ENCODE data around the gene C1orf21.
A peak's percentile ranks its signal among the peaks of the same experiment; 100 is the strongest.

Gene C1orf21

DNA sequence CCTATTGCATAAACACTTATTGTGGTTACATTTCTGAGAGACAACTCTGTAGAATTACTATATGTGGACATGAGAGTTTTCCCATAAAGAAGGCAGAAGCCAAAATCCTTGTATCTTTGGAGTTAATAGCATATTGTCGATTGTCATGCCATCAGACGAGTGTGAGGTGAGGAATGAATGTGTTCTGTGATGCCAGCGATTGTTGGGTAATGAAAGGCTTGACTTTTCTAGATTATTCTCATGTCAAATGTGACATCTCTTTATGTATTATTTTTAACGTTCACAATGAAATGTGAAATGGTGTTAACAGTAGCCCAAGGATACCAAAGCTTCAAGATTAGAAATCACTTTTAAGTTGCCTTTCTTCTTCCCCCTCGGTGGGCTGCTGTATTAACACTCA, 84.9 kb downstream of the C1orf21 start:
- DNase-seq: no peak
- intact Hi-C loops (cut with DNase I): no loop called here

DNA sequence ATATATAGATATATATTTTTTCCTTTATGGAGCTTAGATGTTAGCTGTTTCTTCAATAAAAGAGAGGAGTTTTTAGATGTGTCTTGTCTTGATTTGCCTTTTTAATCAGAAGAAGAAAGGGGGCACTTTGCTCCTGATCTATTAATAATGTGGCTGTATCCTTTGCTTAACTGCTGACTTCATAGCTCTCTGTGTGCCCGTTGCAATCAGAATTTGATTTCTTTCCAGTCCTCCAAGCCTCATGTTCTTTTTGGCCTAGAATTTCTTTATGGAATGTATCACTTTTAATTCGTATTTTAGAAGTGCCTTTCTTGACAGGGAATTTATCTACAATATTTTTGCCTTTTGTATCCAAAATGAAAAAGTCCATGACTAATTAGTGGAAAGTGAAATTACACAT, 85.3 kb downstream of the C1orf21 start:
- DNase-seq: no peak

DNA sequence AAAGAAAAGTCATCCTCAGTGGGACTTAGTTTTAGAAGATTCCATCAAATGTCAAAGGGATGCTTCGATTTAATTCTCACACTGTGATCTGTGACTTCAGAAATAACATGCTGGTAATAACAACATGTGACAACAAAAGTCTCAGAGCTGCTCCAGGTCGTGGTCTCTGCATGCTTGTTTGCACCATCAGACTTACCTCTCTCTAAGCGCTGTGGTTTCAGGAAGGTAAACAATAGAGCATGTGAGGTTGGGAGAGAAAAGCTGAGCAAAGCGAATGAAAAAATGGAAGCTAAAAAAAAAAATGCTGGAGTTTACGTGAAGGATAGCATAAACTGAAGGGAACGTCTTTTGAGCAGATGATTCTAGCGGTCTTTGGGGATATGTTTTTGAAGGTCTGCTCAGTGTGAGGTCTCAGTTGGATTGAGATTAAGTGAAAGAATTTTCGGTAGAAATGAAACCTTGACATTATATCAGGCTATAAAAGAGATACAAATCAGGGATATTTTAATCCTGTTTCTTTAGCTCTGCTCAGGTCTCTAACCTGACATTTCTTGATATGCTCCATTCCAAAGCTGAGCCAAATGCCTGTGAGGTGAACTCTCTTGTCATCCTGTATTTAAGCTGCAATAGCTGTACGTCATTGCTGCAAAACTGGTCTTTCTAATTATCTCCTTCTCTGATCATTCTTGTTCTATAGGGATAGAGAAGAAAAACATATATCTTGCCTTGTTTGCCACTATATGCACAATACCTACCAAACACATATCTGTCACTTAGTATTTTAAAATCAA, 86.5 kb downstream of the C1orf21 start:
- intact Hi-C loops (cut with DNase I): no loop called here

More for the DNA sequence above, 85.3 kb downstream of the C1orf21 start:
- intact Hi-C loops (cut with DNase I): no loop called here

DNA sequence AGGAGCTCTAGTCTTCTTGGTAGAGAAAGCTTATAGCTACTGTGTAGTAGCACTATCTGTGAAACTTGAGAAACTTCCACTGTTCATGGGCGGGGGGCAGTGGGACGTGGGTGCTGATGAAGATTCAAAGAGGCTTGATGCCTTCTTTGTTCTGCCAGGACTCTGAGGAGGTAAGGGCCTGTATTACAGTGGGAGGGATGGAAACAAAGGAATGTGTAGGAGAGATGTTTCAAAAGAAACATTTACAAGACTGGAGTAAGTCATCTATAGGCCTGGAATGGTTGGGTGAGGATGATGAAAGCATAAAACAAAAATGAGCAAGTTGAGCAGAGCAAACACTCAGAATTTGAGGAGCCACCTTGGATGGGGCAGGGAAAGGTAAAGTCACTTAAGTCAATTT, 89.4 kb downstream of the C1orf21 start:
- intact Hi-C loops (cut with DNase I): no loop called here
- no peak for DNase-seq

More for the DNA sequence above, 86.5 kb downstream of the C1orf21 start:
- DNase-seq: no peak

DNA sequence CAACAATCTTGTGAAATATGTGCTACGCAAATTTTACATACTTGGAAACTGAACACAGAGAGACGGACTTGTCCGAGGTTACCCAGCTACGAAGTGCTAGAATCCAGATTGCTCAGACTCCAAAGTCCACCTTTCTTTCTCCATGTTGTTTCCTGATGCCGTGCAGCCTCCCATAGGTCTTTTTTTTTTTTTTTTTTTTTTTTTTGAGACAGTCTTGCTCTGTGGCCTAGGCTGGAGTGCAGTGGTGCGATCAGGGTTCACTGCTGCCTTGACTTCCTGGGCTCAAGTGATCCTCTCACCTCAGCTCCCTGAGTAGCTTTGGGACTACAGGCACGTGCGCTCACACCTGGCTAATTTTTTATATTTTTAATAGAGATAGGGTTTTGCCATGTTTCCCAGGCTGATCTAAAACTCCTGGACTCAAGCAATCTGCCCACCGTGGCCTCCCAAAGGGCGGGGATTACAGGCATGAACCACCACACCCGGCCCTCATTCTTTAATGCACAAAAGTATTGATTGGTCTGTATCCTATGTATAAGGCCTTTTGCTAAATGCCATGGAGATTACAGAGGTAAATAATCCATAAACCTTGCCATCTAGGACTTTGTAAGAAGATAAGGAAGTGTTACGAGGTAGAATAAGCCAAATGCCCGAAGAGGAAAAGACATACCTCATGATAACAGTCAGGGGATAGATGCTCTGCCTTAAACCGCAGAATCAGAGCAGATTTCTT, 92.8 kb downstream of the C1orf21 start:
- DNase-seq: no peak
- intact Hi-C loops (cut with DNase I): no loop called here

DNA sequence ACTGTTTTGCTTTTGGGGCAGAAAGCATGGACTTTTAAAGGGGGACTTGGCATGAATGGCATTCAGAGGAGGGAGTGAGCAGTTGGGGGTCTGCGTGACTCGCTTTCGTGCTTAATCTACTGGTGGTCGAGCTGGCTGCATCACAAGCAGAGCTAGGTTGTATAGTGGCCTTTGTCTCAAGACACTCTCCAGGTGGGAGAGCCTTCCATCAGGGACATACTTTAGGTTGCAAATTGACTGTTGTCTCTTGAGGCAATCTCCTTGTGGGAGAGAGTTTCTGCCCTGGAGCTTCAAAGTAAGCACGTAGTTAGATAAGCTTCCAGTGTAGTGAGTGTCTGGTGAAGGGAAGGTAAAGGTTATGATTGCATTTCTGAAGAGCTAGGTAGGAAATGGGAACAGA, 93.9 kb downstream of the C1orf21 start:
- intact Hi-C loops (cut with DNase I): no loop called here

DNA sequence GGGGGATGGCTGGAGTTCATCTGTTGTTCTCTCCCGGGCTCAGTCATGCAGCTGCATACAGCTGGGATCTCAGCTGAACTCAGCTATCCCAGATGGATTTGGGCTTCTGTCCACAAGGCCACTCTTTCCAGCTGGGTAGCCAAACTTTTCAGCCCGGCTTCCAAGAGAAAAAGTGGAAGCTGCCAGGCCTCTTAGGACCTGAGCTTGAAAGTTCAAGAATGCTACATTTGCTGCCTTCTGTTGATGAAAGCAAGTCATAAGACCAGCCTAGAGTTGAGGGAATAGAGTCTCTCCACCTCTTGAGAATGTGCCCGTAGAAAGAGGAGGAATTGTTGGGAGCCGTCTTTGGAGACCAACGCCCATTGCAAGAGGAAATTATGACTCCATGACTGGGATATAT, 95.3 kb downstream of the C1orf21 start:
- peak in 10 of 42 donors; percentile 7 to 41 (median 23) for DNase-seq
- intact Hi-C loops (cut with DNase I): no loop called here

More for the DNA sequence above, 93.9 kb downstream of the C1orf21 start:
- no peak for DNase-seq

DNA sequence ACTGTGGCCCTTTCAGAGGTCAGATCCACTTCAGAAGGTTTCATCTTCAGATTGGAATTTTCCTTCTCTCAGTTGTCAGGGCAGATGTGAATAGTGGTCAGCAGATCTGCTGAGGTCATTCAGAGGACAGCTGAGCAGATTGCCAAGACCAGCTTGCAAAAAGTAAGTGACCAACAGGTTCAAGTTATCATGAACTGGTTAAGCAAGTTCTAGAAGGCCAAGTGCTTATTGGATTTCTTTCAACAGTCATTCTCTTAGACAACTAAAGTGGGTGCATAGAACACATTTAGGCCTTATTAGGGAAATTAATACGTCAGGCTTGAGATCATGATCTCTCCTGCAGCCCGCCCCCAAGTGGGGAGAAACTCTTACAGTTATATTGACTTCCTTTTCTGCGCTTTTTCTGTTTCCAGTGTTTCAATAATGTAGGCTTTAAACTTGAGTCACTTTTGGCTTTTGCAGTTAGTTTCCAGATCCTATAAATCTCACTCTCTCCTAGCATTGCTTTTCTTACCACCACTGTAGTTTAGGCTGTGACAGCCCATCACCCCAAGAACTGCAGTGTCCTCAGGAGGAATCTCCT, 96.4 kb downstream of the C1orf21 start:
- intact Hi-C loops (cut with DNase I): no loop called here
- DNase-seq: no peak

DNA sequence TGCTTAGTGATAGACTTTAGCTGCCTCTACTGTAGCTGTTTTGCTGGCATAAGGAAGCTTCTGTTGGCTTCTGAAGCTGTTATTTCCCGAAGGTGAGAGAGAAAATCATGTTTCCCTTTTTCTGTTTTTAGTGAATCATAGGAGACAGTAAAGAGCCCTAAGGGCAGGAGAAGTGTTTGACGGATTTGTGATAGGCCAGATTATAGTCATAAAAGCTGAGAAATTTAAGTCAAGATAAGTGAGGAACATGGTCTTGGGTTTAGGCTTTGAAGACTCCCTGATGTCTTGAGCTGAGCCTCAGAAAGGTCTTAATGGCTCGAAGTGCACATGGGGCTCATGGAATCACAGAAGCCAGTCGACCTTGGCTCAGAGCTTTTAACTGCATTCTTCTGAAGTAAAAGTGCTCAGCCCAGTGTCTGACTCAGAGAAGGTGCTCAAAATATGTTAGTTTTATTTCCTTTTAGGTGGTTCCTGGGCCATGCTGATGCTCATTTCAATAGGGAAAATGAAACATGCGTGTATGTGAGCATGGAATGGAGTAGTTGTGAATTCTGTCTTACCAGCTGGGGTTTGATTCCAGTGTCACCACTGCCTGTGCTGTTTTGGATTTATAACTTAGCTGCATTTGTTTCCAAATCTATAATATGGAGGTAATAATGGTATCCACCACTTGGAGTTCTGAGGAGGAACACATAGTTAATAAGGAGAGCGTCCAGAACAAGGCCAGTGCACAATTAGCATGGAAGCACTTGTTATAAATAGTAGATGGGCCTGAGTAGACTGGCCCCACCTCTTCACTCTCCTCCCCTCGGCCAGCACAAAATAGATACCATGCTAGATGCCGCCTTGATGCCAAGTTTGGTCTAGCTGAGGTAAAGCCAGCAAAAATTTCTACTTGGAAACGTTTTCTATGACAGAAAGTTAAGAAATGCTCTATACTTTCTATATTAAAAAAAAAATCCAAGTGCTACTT, 99.2 kb downstream of the C1orf21 start:
- no peak for DNase-seq
- intact Hi-C loops (cut with DNase I): no loop called here

DNA sequence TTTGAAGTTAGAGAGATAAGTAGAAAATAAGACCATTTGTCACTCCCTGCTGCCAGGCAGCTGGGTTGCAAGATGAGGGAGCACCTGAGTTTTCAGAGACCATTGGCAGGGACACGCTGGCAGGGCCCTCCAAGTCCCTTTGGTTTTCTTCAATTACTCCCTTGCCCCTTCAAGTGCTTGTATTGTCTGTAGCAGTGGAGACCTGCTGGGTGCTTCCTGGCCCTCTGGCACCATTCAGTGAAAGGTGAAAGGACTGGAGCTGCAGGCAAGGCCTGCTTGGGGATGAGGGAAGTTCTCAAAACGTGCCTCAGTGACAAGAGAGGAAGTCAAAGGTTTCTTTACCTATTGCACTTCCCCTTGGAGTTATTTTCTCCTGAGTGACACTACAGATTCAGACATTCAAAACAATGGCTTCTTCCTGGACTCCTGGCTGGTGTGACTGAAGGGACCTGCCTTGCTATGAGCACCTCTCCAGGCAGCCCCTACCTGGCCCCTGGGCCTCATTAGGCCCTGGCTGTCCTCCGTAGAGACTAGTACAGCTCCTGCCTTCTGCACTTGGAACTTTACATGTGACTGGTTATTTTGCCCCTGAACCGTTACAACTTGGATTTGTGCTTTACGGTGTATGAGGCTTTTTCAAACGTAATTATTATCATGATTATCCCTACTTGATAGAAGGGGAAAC, 100.1 kb downstream of the C1orf21 start:
- DNase-seq: no peak
- intact Hi-C loops (cut with DNase I): no loop called here

DNA sequence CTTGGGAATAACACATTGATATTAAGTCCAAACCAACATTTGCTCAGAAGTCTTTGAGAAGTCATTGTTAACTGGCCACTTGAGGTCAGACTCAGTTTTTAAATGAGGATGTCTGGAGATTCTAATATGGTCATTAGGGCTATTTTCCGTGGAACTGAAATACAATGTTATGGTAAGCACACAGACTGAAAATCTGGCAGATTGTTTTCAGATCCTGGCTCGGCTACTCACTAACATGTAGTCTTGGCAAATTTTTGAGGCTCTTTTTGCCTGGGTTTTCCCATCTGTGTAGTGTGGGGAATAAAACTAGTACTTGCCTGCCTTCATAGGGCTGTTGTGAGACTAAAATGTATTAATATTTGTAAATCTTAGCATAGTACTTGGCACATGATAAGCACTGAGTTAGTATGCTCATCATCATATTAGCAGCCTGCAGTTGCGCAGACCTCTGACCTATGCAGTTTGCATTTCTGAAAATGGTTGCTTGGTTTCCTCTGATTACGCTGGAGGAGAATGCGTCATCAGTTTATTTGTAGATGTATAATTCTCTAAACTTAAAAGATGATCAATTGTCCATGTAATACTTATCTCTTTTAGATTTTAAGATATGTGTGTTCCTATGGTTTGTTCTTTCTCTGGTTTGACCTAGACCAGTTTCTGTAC, 100.8 kb downstream of the C1orf21 start:
- DNase-seq: no peak
- intact Hi-C loops (cut with DNase I): no loop called here

DNA sequence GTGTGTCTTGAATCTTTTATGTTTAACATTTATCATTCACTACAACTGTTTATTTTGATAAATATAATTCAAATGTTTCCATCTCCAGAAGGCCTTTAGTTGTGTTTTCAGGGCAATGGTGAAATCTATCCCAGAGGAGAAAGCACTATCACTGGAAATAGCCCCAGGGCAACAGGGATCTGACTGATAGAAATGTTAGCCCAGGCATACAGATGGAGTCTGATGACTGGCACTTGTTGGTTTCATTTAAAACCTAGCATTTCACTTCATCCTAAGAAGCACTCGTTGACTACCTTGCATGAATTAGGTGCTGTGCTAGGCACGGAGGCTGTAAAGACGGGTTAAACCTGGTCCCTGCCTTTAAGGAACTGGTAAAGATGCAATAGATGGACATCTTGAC, 103.1 kb downstream of the C1orf21 start:
- intact Hi-C loops (cut with DNase I): no loop called here
- DNase-seq: no peak

DNA sequence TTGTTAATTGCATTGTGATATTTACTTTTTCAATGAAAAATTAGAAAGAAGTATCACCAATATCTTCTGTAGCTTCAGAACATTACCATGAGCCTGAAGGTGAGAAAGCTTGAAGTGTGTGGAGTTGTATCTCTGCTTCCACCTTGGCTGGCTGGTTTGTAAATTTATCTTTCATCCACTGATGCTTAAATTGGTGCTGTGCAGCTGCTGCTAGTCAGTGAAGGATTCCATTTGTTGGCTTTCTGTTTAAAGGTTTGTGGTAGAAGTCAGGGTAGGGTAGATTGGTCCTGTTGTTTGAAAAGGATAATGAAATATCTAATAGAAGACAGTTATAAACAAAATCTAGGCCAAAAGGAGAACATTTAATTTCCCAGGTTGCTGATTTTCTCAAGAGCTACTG, 105.7 kb downstream of the C1orf21 start:
- intact Hi-C loops (cut with DNase I): no loop called here

DNA sequence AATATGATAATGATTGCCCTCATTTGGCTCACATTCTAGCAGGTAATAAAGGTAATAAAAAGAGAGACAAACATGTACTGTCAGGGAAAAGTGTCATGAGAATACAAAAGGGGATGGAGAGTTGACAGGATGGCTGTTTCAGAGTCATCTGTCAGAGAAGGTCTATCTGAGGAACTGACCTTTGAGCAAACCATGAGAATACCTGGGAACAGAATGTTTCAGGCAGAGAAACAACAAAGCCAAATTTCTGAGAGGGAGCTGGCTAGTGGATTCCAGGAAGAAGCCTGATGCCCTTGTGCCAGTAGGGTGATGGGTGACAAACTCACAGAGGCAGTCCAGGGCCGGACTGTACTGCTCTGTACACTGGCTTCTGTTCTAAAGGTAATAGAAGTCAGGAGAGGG, 107.2 kb downstream of the C1orf21 start:
- no peak for DNase-seq
- intact Hi-C loops (cut with DNase I): no loop called here

More for the DNA sequence above, 105.7 kb downstream of the C1orf21 start:
- DNase-seq: no peak

DNA sequence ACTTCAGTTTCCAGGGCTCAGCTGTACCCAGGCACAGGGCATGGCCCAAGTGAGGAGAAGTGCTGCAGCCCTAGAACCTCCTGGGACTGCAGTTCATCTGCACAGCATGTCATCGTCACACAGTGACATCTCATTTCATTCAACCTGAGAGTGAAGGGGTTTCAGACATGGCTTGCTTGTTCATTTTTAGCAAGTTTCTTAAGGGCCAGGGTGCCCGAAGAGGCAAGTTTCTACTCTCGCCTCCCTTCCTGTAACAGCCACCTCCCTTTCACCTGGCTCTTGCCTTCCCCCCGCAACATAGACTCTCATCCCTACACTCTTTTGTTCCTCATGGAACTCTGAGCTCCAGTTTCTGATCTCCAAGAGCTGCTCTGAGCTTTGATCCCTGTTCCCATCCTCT, 108.1 kb downstream of the C1orf21 start:
- intact Hi-C loops (cut with DNase I): no loop called here

DNA sequence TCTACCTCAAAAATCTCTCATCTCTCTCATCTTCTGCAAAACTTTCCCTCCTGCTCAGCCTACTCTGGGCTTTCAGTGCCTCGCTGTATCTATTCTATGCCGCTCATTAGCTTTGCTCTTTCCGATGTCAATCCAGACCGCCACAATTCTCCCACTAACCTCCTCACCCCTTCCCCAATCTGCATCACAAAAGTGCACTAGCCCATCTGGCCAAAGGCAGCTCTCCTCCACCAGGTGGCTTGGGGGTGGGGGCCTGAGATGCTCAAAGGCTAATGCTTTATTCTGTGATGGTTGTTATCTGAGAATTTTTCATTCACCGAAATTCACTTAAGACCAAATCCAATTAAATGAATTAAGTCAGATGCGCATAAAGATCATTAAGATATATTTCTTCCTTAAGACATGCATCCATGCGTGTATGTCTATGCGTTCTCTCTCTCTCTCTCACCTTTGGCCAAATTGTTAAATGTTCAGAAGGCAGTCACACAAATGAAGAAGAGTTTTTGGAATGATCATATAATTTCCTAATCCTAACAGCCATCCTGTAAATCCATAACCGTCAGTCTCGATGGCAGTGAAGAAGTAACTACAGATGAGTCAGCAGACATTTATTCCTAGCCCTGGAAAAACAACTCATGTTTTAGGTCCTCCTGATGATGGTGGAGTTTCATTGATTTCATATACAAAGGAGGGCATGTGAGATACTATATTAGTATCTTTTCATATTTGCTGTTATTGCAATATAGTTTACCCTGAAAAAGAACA, 111.3 kb downstream of the C1orf21 start:
- intact Hi-C loops (cut with DNase I): no loop called here
- DNase-seq: no peak

More for the DNA sequence above, 108.1 kb downstream of the C1orf21 start:
- DNase-seq: no peak

DNA sequence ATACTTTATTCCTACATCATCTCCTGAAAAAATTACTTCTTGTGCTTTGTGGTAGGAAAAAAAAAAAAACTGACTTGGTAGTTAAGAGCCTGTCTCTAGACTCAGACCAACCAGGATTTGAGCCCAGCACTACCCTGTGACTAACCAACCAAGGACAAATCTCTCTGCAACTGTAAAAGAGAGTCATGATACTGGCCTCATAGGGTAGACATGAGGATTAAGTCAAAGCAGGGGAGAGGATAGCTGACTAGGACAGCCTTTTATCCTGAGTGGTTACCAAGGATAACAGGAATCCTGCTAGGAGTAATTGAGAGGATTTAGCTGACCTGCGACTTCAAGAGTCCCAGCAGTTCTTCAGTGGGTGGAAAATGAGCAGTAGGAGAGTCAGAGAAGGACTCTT, 112.8 kb downstream of the C1orf21 start:
- intact Hi-C loops (cut with DNase I): no loop called here
- no peak for DNase-seq

Measured in head of caudate nucleus (tissue), 42 donors.